Caki2 (cell line): Measurements from ENCODE around the gene CAMK2A. TPM values are rescaled to one million over a fixed set of nuclear protein-coding genes. Genes with fewer than 3 reads are reported as not detected.

Source experiments
- DNase-seq: peaks from one replicate; pipeline ENCODE4 v3.0.0-alpha.2; 2015; ENCODE audit warnings: low read depth
- in situ Hi-C: cut with HindIII; loops from 2 replicates; pipeline ENCODE4 v1.10.0; 2016; ENCODE audit warnings: low sequenced_read_pairs, low pct_unique_long_range_greater_than_20kb, mixed read lengths
- total RNA-seq: library from RNA; depleted of rRNA; stranded (reverse); fragments of >200 nt; shearing (Covaris generic); gene quantifications from 2 replicates; pipeline ENCODE4 v1.2.3, GENCODE V29; 2014; ENCODE audit warnings: low replicate concordance

Gene CAMK2A
- total RNA-seq, 1 experiment from 2014 or later = not detected

GRCh38 chr5:150318613-150319483 lies 29.3 kb upstream of the CAMK2A start:
- no peak for DNase-seq
- in situ Hi-C loops = no loop called here

- in situ Hi-C loops = no loop called here
- DNase-seq = peak; percentile 96
These were observed 27.8 kb upstream of the CAMK2A start for GRCh38 chr5:150317048-150318003.

- in situ Hi-C loops = no loop called here
These were observed 26.7 kb upstream of the CAMK2A start for GRCh38 chr5:150316320-150316719.

GRCh38 chr5:150315245-150315644 lies 25.7 kb upstream of the CAMK2A start:
- DNase-seq = no peak
- in situ Hi-C loops = no loop called here

More at GRCh38 chr5:150316320-150316719, 26.7 kb upstream of the CAMK2A start:
- DNase-seq = no peak

GRCh38 chr5:150313921-150314716 lies 24.5 kb upstream of the CAMK2A start:
- DNase-seq = no peak
- in situ Hi-C loops = no loop called here

GRCh38 chr5:150313501-150313900 lies 23.9 kb upstream of the CAMK2A start:
- in situ Hi-C loops = no loop called here
- DNase-seq = no peak

GRCh38 chr5:150312518-150312917 lies 22.9 kb upstream of the CAMK2A start:
- no peak for DNase-seq
- in situ Hi-C loops = no loop called here

- in situ Hi-C loops = no loop called here
- DNase-seq = no peak
These were observed 21.6 kb upstream of the CAMK2A start for GRCh38 chr5:150311015-150311692.

- no peak for DNase-seq
- in situ Hi-C loops = no loop called here
These were observed 20.7 kb upstream of the CAMK2A start for GRCh38 chr5:150310246-150310645.

GRCh38 chr5:150309886-150310239 lies 20.3 kb upstream of the CAMK2A start:
- DNase-seq = no peak
- in situ Hi-C loops = no loop called here

GRCh38 chr5:150309101-150309885 lies 19.7 kb upstream of the CAMK2A start:
- in situ Hi-C loops = no loop called here
- DNase-seq = no peak

GRCh38 chr5:150307617-150308426 lies 18.2 kb upstream of the CAMK2A start:
- in situ Hi-C loops = no loop called here
- no peak for DNase-seq

GRCh38 chr5:150306775-150307174 lies 17.2 kb upstream of the CAMK2A start:
- no peak for DNase-seq
- in situ Hi-C loops = no loop called here

- DNase-seq = no peak
- in situ Hi-C loops = no loop called here
These were observed 16.0 kb upstream of the CAMK2A start for GRCh38 chr5:150305557-150305956.

- in situ Hi-C loops = no loop called here
- DNase-seq = no peak
These were observed 15.5 kb upstream of the CAMK2A start for GRCh38 chr5:150305095-150305494.

GRCh38 chr5:150304481-150305081 lies 15.0 kb upstream of the CAMK2A start:
- in situ Hi-C loops = no loop called here
- no peak for DNase-seq
